ENCODE data around the gene AMBRA1.
"Not testable (repeated sequence)": the region's sequence is repeated elsewhere in the genome, so short reads cannot be mapped to it uniquely, and the experiment has no call there.

The AMBRA1 gene

DNA sequence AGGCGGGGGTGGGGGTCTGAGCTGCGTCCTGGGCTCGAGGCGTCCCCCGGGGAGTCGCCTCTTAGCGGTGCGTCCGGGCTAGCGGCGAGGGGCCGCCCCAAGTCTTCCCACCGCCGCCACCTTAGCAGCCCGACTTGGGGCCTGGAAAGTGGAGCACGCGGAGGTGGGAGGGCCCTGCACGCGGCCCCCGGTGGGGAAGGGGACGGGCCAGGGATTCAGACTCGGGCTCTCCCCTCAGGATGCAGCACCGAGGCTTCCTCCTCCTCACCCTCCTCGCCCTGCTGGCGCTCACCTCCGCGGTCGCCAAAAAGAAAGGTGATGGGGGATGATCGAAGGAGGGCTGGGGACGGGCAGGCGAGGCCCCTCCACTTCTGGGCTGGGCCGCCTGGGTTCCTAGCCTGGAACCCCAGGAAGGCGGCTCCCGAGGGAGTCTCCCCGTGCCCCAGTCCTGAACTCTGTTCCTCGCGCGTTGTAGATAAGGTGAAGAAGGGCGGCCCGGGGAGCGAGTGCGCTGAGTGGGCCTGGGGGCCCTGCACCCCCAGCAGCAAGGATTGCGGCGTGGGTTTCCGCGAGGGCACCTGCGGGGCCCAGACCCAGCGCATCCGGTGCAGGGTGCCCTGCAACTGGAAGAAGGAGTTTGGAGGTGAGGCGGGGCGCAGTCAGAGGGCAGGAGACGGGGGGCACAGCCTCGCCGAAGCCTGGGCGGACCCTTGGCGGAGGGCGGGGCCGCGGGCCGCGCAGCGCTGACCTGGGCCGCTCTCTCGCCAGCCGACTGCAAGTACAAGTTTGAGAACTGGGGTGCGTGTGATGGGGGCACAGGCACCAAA, 211.8 kb downstream of the AMBRA1 start:
- ATAC-seq (replicated peaks) = peak; percentile 12 to 13
- no peak overlapping the region for H3K27ac Mint-ChIP-seq

DNA sequence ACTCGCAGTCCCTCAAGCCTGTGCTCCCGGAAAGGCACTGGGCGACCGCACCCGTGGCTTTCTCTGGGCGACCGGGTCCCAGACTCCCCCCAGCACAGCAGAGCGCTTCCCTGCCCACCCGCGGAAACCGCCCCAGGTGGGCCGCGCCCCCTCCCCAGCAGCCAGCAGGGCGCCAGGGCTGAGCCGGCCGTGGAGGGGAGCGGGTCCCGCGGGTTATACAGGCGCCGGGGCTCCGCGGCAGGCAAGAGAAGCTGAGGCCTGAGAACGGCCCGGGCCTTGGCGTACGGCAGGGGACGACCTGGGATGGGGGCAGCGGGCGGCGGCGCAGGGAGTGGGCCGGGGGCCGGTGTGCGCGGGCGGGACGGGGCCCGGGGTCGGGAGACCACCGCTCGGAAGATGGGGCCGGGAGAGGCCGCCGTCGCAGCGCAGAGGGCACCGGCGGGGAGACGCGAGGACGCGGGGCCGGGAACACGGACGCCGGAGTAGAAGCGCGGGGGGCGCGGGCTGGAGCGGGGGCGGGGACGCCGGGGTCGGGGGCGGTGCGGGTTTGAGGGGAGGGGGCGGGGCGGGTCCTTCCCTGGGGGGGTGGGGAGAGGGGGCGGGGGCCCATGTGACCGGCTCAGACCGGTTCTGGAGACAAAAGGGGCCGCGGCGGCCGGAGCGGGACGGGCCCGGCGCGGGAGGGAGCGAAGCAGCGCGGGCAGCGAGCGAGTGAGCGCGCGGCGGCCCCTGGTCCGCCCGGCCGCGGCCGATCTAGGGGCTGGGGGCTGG, 212.6 kb downstream of the AMBRA1 start, which contains the start of gene MDK:
TSS of gene MDK (plus strand) at position 622 of the 771 bp plus-strand sequence. CDS start 389 bp downstream, outside the sequence.
- DNase-seq (no peak), ATAC-seq (replicated peaks) (peak; percentile 44 to 53)
- Mint-ChIP-seq H3K36me3 (peaks cover 17 to 24% of the 10 kb centered on the region in 2 donors), H3K9me3 (no peaks in the 10 kb centered on the region), H3K4me1 (peaks cover 8 to 23% of the 10 kb centered on the region in 2 donors), H3K27ac (peak within 1 kb of the TSS; percentile 56), H3K4me3 (peak within 1 kb of the TSS; percentile 77 to 81), H3K27me3 (peaks cover 34 to 39% of the 10 kb centered on the region in 2 donors)

More for the DNA sequence above, 211.8 kb downstream of the AMBRA1 start:
- H3K4me1 Mint-ChIP-seq = peaks cover 8 to 23% of the 10 kb centered on the region in 2 donors
- H3K36me3 Mint-ChIP-seq = peaks cover 10 to 18% of the 10 kb centered on the region in 2 donors
- no peaks in the 10 kb centered on the region for H3K9me3 Mint-ChIP-seq
- peaks cover 42 to 47% of the 10 kb centered on the region in 2 donors for H3K27me3 Mint-ChIP-seq
- no peak for DNase-seq
- peak overlapping the region; percentile 75 to 81 for H3K4me3 Mint-ChIP-seq

DNA sequence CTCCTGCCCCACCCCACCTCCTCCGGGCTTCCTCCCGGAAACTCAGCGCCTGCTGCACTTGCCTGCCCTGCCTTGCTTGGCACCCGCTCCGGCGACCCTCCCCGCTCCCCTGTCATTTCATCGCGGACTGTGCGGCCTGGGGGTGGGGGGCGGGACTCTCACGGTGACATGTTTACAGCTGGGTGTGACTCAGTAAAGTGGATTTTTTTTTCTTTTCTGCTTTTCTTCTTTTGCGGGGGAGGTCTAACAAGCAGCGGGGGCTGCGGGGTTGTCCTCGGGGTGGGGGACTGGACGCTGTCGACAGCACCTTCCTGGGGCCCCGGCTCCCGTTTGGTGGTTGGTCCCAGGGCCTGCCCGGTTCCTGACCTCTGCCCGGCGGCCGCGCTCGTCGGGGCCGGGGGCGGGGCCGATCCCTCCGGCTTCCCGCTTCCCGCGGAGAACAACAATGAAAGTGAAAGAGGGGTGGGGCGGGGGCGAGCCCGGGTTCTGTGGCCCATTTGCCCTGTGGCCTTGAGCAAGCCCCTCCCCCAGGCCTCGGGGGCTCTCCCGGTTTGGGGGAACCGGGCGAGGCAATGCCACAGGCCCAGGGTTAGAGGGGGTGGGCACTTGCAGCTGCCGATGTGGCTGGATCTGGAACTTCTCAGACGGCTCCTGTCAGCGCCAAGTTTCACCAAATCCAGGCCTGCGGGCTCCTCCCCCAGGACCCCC, 213.3 kb downstream of the AMBRA1 start:
- H3K36me3 Mint-ChIP-seq = peaks cover 19 to 28% of the 10 kb centered on the region in 2 donors
- DNase-seq = no peak
- H3K27ac Mint-ChIP-seq = peak overlapping the region; percentile 47
- peaks cover 8 to 23% of the 10 kb centered on the region in 2 donors for H3K4me1 Mint-ChIP-seq
- peaks cover 27 to 31% of the 10 kb centered on the region in 2 donors for H3K27me3 Mint-ChIP-seq
- ATAC-seq (replicated peaks) = peak; percentile 50 to 57
- H3K9me3 Mint-ChIP-seq = no peaks in the 10 kb centered on the region
- peak overlapping the region; percentile 77 to 80 for H3K4me3 Mint-ChIP-seq

DNA sequence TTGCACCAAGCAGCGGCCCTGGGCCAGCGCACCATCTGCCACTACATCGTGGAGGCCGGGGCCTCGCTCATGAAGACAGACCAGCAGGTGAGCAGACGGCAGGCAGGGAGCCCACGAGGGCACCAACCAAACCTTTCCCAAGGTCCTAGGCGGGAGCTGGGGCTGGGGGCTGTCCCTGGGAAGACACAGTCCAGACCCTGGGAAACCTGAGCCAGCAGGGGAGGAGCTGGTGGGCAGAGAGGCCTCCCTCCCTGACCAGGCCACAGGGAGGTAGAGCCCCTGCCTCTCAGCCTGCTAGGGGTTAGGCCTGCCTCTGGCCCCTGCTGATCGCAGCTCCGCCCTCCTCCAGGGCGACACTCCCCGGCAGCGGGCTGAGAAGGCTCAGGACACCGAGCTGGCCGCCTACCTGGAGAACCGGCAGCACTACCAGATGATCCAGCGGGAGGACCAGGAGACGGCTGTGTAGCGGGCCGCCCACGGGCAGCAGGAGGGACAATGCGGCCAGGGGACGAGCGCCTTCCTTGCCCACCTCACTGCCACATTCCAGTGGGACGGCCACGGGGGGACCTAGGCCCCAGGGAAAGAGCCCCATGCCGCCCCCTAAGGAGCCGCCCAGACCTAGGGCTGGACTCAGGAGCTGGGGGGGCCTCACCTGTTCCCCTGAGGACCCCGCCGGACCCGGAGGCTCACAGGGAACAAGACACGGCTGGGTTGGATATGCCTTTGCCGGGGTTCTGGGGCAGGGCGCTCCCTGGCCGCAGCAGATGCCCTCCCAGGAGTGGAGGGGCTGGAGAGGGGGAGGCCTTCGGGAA, 214.1 kb downstream of the AMBRA1 start:
- H3K4me3 Mint-ChIP-seq = peak overlapping the region; percentile 22 to 50
- H3K27ac Mint-ChIP-seq; ATAC-seq (replicated peaks): not testable (repeated sequence)

DNA sequence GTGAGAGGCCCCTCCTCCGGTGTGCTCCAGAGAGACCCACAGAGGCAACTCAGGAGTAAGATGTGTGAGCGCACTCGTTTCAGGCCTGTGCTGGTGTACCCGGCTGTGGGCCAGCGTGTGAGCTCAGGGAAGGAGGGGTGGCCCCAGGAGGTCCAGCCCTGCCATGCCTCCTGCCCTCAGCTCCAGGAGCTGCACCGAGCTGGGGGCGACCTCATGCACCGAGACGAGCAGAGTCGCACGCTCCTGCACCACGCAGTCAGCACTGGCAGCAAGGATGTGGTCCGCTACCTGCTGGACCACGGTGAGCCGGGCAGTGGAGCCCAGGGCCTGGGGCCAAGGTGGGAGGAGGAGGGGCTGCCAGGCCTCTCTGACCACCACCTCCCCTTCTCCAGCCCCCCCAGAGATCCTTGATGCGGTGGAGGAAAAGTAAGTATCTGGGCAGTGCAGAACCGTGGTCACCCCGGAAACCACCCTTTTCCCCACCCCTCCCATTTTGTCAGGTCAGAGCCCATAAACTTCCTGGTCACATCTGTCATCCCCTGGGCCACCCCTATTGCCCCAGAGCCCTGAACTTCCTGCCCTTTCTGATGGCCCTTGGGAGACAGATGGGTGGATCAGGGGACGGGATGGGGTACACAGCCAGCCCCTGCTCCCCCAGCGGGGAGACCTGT, 214.9 kb downstream of the AMBRA1 start:
- H3K36me3 Mint-ChIP-seq = peaks cover 28 to 34% of the 10 kb centered on the region in 2 donors
- DNase-seq (no peak), ATAC-seq (replicated peaks) (no peak)
- no peaks in the 10 kb centered on the region for H3K9me3 Mint-ChIP-seq
- H3K27ac Mint-ChIP-seq = no peak overlapping the region
- no peak overlapping the region for H3K4me3 Mint-ChIP-seq
- peaks cover 8 to 23% of the 10 kb centered on the region in 2 donors for H3K4me1 Mint-ChIP-seq
- peaks cover 12 to 16% of the 10 kb centered on the region in 2 donors for H3K27me3 Mint-ChIP-seq

More for the DNA sequence above, 214.1 kb downstream of the AMBRA1 start:
- Mint-ChIP-seq H3K27me3 (peaks cover 19 to 23% of the 10 kb centered on the region in 2 donors), H3K36me3 (peaks cover 25 to 31% of the 10 kb centered on the region in 2 donors), H3K4me1 (peaks cover 8 to 23% of the 10 kb centered on the region in 2 donors)
- H3K9me3 Mint-ChIP-seq, DNase-seq: not testable (repeated sequence)

DNA sequence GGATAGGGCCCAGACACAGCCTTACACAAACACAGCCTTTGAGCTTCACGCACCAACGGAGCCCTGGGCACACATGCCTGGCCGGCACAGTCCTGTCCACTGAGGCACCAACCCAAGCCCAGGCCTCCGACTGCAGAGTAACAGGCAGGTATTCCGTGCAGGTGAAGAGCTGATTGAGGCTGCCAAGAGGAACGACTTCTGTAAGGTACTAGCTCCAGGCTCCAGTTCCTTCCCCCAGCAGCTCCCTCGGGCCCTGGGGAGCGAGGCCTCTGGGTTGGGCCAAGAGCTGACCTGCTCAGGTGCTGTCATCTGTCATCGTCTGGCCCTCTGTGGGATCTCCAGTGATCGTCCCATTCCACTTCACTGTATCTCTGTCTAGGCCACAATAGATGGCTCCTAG, 215.5 kb downstream of the AMBRA1 start:
- Mint-ChIP-seq H3K27me3 (peaks cover 6 to 9% of the 10 kb centered on the region in 2 donors), H3K9me3 (no peaks in the 10 kb centered on the region), H3K27ac (no peak overlapping the region), H3K4me1 (peaks cover 8 to 23% of the 10 kb centered on the region in 2 donors), H3K4me3 (no peak overlapping the region), H3K36me3 (peaks cover 31 to 36% of the 10 kb centered on the region in 2 donors)
- ATAC-seq (replicated peaks) (no peak), DNase-seq (no peak)

DNA sequence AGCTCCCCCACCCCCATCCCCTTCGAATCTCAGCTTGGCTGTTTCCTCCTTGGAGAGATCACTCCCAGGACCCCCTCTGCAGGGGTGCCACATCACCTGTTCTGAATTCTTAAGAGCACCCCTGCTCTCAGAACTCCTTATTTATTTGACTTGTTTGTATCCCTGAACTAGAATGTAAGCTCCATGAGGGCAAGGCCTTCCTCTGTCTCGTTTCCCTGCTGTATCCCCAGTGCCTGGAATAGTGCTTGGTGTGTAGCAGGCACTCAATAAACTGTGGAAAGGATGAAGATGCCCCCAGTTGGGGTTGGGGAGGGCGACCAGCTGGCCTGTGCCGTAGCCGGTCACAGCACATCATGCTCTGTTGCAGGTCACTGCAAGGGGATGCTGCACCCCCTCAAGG, 216.0 kb downstream of the AMBRA1 start:
- Mint-ChIP-seq H3K4me3 (no peak overlapping the region), H3K9me3 (no peaks in the 10 kb centered on the region), H3K27ac (no peak overlapping the region), H3K4me1 (peaks cover 8 to 23% of the 10 kb centered on the region in 2 donors), H3K27me3 (peaks cover 6 to 8% of the 10 kb centered on the region in 2 donors), H3K36me3 (peaks cover 31 to 36% of the 10 kb centered on the region in 2 donors)
- no peak for DNase-seq
- ATAC-seq (replicated peaks) = no peak

DNA sequence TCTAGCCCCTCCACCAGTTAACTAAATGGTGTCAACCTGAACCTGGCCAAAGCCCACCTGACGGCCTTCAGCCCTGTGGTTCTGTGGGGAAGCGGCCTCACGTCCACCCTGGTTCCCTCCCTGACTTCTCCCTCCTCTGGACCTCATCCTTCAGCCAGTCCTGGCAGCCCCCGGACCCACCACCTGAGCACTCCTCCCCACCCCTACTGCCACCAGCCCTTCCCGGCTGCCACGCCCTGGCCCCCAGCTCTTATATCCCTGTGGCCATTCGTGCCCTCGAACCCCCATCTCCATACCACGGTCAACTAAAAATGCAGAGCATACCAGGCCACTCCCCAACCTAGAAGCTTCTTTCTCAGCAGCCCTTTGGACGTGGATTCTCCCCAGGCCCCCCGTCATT, 216.5 kb downstream of the AMBRA1 start:
- no peak overlapping the region for H3K27ac Mint-ChIP-seq
- peaks cover 8 to 21% of the 10 kb centered on the region in 2 donors for H3K4me1 Mint-ChIP-seq
- H3K36me3 Mint-ChIP-seq = peaks cover 36 to 37% of the 10 kb centered on the region in 2 donors
- H3K9me3 Mint-ChIP-seq = no peaks in the 10 kb centered on the region
- ATAC-seq (replicated peaks) (no peak), DNase-seq (no peak)
- peaks cover 5% of the 10 kb centered on the region in 2 donors for H3K27me3 Mint-ChIP-seq
- H3K4me3 Mint-ChIP-seq = no peak overlapping the region

DNA sequence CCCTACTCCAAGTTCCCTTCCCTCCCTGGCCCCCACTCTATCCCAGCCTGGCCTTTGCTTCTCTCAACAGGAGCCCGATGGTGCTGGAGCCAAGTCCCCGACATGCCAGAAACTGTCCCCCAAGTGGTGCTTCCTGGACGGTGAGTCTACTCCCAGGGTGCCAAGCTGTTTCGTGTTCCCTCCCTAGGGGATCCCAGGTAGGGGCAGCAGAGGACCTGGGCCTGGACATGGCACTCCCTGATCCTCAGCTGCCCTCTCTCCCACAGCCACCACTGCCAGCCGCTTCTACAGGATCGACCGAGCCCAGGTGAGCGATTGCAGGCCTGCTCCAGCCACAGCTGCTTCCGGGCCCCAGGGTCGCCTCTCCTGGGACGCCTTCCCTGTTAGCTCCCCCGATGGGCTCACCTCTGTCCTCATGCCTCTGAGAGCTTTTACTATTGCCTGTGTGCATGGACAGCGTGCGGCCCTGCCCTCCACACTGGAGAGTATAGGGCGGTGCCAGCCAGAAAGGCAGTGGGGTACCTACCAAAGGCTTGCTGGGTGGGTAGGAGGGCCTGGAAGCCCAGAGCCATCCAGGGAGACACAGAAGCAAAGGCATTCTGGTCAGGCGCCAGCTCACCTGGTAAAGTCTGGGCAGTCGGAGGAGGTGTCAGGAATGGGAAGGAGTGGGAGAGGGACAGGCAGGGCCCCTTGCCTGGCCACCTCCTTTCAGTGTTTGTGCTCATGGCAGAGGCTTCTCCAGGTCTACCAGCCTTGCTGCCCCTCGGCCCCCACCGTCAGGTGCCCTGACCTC, 217.4 kb downstream of the AMBRA1 start:
- DNase-seq = no peak
- Mint-ChIP-seq H3K27me3 (no peaks in the 10 kb centered on the region), H3K4me3 (no peak overlapping the region), H3K27ac (no peak overlapping the region), H3K36me3 (peaks cover 36 to 39% of the 10 kb centered on the region in 2 donors), H3K9me3 (no peaks in the 10 kb centered on the region), H3K4me1 (peaks cover 4 to 16% of the 10 kb centered on the region in 2 donors)
- no peak for ATAC-seq (replicated peaks)

DNA sequence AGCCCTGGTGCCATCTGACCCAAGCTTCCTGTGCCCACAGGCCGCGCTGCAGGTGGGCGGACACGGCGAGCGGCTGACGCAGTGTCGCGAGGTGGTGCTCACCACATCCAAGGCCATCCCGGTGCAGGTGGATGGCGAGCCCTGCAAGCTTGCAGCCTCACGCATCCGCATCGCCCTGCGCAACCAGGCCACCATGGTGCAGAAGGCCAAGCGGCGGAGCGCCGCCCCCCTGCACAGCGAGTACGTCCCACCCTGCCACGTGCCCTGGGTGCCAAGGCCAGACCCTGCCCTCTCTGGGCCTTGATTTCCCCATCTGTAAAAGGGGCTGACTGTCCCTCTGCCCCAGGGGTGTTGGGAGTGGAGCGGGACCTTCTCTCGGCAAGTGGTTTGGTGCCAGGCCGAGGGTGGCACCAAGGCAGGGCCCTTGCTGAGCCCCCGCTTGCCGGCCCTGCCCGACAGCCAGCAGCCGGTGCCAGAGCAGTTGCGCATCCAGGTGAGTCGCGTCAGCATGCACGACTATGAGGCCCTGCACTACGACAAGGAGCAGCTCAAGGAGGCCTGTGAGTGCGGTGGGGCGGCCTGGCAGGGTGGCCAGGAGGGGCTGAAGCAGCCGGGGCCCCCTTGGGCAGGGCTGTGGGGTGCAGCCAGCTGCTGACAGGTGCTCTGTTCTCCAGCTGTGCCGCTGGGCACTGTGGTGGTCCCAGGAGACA, 218.3 kb downstream of the AMBRA1 start:
- ATAC-seq (replicated peaks) = no peak
- H3K4me3 Mint-ChIP-seq = no peak overlapping the region
- peaks cover 36 to 39% of the 10 kb centered on the region in 2 donors for H3K36me3 Mint-ChIP-seq
- no peak for DNase-seq
- H3K27ac Mint-ChIP-seq = no peak overlapping the region
- no peaks in the 10 kb centered on the region for H3K9me3 Mint-ChIP-seq
- H3K27me3 Mint-ChIP-seq = no peaks in the 10 kb centered on the region
- H3K4me1 Mint-ChIP-seq = peaks cover 4 to 12% of the 10 kb centered on the region in 2 donors

DNA sequence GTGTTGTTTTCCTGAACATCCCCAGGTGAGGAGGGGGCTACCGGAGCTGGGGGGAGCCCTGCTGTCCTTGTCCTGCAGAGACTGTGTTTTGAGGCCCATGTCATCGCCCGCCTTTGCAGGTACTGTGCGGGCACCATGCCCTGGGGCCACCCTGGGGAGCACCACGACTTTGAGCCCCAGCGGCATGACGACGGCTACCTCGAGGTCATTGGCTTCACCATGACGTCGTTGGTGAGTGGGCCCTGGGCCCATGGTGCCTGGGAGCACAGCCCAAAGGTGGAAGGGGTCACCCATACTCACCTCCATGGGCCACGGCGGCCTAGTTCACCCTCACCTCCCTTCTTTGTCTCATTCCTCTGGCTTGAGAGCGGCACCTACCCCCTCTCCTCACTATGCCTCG, 219.0 kb downstream of the AMBRA1 start:
- Mint-ChIP-seq H3K27ac (no peak overlapping the region), H3K4me1 (peaks cover 2 to 7% of the 10 kb centered on the region in 2 donors), H3K4me3 (no peak overlapping the region), H3K9me3 (no peaks in the 10 kb centered on the region), H3K36me3 (peaks cover 42 to 47% of the 10 kb centered on the region in 2 donors), H3K27me3 (no peaks in the 10 kb centered on the region)
- no peak for ATAC-seq (replicated peaks)
- DNase-seq = no peak

All from stimulated activated naive B cell treated with anti-CD40 and anti-IgM and Interleukin-4, amounts not matched to agents 10 μg/mL and 1 μg/mL and 100 μg/mL, for 72 hours (primary cell).